ENCODE measurements around the gene RAMP3.

GRCh38 chr7:45188736-45189135 is 31.1 kb downstream of the RAMP3 start:
- TF ChIP-seq POLR2A (IDR thresholded peaks at IDR 0.05) (no peak), CTCF (IDR thresholded peaks at IDR 0.05) (no peak)
